GM18508 (cell line): Measurements from ENCODE around the gene SSC4D.

Source experiments
- ATAC-seq: cut with Tn5 transposase; IDR thresholded peaks from one replicate; pipeline ENCODE4 v1.9.1; 2021; ENCODE audit warnings: moderate number of reproducible peaks; ENCODE audit not compliant: insufficient read depth, unreplicated experiment

SSC4D gene

DNA sequence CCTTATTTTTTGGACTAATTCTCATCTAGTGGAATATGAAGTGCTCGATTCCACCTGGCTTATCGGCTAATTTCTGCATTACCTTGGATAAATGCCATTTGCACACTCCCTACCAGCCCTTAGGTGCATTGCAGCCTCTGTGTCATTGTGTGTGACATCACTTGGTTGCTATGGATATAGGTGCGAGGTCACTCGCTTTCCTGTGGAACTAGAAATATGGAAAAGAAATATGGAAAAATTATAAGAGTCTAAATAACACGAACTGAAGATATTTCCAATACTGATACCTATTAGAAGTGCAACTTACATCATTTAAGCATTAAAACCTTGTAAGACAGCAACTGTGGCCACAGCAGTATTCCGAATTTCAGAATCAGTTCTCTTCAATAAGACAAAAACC, 52.7 kb downstream of the SSC4D start:
- no peak for ATAC-seq

DNA sequence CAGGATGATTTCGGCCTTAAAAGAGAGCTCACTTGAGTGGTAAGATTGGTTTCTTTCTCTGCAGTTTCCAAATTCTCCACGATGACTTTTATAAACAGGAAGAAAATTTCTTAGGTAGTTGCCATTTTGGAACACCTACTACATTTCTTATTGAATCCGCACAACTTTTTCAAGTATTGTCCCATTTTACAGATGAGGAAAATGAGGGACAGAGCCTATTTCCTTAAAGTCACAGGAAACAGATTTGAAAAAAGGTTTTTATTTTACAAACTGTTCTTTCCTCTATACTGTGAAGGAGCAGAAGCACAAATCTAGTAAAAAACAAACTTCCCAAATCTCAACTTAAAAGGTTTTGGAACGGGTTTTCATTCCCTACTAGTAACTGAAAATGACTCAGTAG, 53.4 kb downstream of the SSC4D start:
- no peak for ATAC-seq

DNA sequence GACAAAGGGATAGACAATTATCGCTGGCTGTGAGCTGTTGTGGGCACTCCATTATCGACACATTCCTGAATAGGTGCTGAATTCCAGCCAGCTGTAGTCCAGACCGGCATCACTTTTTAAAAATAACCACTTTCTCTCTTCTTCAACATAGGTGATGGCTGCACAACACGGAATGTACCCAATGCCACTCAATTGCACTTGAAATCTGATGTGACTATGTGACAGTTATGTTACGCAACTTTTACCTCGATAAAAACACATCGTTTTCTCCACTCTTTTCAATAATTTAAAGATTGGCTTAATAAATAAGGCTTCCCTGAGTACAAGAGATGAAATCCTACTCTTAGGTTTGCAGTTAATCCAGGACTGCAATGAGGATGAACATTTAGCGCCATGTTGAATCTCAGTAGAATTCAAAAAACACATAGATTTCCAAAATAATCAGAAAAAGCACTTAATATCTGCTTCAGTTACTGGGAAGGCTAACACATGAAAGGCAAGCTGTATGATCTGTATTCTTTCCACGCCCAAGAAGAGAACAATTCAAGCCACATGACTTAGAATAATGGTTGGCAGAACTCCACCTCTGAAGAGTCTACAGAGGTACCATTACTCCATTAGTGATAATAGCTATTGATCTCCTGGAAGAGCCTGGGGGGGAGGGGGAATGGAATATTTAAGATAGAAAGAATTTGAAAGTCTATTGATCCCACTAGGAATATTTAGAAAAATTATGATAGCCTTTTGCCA, 54.3 kb downstream of the SSC4D start:
- no peak for ATAC-seq

DNA sequence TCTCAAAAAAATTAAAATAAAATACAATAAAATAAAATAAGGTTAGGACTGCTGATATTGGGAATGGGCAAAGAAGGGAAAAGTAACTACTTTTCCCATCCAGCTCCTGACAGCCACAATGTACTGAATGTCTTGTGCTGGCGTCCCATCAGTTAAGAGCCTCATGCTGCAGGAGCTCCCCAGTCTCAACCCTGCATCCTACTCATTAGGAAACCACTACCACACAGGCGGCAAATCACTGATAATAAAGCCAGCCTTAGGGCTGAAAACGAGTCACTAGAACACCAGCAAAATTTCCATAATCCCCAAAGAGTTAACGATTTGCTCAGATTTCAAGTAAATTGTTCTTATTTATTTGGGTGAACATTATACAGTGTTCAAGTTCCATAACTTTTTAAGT, 55.0 kb downstream of the SSC4D start:
- no peak for ATAC-seq

DNA sequence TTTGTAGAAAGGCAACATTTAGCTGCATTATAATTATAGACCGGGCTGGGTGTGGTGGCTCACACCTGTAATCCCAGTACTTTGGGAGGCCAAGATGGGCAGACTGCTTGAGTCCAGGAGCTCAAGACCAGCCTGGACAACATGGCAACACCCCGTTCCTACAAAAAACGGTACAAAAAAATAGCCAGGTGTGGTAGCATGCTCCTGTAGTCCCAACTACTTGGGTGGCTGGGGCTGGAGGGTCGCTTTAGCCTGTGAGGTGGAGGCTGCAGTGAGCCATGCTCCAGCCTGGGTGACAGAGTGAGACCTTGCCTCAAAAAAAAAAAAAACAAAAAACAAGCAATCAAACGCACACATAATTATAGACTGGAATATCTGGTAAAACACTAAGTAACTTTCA, 55.8 kb downstream of the SSC4D start:
- ATAC-seq, result no peak

DNA sequence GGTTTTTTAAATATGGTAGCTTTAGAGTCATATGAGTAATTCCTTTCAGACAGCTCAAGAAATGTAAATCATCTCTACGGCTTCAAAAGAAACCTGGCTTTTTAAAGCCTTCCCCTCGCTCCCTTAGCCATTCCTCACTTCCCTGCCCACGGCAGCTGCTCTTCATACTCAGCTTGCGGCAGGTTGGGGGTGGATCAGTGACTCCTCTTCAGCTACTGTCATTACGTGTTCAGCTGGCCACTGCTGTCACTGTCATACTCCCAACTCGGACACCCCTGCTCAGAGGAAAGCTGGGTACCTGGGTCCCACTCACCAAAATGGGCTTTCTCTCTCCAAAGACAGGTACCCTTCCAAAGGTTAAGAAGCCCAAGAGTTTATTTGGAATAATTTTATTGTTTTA, 57.3 kb downstream of the SSC4D start:
- ATAC-seq, result no peak

DNA sequence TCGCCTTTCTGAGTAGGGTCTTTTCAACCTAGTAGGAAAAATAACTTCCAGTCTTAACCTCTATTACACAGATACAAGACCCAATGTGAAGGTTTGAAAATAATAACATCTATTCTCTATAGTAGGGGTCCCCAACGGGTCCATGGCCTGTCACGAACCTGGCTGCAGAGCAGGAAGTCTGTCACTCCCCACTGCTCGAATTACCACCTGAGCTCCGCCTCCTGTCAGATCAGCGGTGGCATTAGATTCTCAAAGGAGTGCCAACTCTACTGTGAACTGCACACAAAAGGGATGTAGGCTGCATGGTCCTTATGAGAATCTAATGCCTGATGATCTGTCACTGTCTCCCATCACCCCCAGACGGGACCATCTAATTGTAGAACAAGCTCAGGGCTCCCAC, 58.1 kb downstream of the SSC4D start:
- ATAC-seq, result no peak

DNA sequence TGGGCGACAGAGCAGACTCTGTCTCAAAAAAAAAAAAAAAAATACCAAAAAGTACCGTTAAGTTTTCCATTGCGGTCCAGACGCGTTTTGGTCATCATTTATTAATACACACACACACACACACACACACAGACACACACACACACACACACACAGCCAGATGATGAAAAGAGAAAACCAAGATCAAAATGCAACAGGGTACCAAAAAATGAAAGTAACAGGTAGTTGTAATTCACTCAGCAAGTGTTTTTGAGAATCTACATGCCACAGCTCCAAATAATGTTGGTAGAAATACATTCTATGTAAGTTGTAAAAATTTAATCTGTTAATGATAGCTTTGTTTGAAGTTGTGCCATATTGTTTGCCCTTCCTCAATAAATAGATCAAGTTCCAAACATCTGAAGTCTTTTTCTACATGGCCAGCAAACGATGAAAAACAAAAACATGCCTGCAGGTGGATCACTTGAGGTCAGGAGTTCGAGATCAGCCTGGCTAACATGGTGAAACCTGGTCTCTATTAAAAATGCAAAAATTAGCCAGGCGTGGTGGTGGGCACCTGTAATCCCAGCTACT, 60.1 kb downstream of the SSC4D start:
- ATAC-seq, result no peak

DNA sequence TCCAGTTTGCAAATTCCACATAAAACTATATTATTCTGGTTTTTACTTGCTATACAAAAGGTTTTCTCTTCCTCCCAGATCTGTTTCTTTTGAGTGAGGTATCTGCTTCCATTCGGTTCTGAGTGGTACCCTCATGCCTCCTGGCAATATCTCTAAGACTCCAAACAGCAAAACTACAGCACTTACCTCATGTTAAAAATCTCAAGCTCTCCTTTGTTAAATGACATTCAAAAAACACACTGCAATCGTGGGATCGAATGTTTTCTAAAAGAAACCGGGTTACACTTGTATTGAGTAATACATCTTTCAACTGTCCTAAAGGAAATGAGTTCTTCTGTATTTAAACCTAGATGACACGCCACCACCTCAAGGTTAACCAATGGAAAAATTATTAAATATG, 61.8 kb downstream of the SSC4D start:
- no peak for ATAC-seq

DNA sequence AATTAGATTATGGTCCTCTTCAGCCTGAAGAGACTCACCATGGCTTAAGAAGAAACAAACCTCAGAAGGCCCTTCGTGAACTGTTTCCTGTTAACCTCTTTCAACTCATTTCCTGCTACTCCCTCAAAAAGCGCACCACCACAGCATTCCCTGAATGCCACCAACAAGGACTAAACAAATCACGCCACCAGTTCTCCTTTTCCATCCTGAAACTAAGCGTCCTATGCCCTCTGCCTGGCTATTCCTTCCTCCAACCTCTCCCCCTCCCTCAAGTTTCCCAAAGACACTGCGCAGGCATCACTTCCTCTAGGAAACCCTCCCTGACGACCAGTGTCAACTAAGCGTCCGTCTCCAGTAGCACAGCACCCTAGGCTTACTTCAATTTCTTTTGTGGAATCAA, 62.7 kb downstream of the SSC4D start:
- ATAC-seq, result no peak

DNA sequence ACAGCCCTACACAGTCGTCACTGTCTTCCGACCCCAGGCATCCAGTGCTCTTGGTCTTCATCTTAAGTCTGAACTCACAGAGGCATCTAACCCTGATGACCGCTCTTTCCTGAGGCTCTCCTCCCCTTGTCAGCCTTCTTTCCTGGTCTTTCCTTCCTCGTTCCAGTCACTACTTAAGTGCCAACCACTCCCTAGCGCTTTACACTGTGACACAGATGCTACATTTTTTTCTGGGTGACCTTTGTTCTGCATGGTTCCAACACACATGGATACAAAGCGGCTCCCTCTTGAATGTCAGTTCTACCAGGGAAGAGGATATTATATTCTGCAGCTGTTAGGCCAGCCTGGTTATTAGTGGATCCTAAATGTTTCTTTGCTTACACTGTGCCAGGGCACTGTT, 63.4 kb downstream of the SSC4D start:
- no peak for ATAC-seq

DNA sequence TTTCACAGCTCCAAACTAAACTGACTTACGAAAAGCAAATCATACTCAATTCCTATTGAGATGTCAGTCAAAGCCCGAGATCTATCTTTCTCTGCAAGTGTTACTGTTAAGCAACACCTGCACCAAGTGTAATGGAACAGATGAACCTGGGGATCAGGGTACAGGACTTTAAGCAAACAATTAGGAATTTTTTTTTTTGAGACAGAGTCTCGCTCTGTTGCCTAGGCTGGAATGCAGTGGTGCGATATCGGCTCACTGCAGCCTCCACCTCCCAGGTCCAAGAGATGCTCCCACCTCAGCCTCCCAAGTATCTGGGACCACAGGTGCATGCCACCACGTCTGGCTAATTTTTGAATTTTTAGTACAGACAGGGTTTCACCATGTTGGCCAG, 65.6 kb downstream of the SSC4D start:
- no peak for ATAC-seq

DNA sequence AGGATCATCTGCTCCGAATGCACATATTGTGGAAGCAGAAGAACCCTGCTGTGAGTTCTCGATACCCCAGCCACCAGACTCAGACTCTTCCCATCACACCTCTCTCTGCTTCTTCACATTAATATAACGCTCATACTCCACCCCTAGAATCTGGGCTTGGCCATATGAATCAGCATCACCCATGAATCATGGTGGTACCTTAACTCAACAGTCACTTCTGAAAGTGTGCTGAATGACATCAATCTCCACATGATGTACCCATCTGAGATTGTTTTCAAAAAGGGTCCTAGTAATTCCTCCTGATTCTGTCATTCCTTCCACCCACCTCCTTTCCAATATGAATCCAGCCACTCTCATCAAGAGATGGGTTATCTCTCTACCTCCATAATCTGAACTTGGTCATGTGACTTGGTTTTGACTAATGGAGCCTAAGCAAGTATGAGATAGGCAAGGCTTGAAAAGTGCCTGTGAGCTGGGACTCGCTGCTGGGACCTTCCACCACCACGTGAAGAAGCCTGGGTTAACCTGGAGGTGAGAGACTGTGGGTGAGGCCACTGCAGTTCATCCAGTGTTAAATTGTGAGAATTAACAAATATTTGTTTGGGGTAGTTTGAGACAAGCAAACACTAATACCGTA, 66.1 kb downstream of the SSC4D start:
- no peak for ATAC-seq

DNA sequence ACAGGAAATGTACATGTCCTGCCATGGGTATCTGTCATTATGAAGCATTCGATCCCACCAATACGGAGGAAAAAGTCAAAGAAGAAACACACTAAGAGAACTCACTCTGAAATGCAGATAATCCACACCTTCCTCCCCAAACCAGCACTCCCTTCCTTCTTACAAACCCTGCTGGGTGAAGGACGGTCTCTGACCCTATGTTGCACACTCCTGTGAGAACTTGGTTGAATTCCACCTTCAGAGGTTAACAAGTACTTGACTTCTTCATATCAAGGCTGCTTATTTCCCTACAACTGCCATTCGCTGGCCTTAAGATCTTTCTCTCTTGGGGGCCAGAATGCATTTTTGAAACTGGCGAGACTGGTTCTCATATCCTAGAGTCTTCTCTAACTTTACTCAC, 67.3 kb downstream of the SSC4D start:
- no peak for ATAC-seq

DNA sequence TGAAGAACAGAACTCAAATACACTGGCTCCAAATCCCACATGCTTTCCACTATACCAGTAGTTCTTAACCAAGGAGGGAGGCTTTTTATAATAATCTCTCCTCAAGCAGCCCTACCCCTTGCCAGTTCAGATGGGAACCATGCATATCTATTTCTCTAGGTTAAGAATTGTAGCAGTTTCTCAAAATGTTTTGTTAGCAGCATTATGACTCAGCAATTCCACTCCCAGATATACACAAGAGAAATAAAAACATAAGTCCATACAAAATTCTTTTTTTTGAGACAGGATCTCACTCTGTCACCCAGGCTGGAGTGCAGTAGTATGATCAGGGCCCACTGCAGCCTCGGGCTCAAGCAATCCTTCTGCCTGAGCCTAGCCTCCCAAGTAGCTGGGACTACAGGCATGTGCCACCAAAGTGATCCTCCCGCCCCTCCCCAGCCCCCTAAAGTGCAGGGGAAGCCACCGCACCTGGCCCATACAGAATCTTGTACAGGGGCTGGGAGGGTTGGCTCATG, 68.8 kb downstream of the SSC4D start:
- ATAC-seq, result no peak
